ENCODE results near the gene GPR152.
"Not testable (repeated sequence)": the region's sequence is repeated elsewhere in the genome, so short reads cannot be mapped to it uniquely, and the experiment has no call there.

GPR152 gene

DNA sequence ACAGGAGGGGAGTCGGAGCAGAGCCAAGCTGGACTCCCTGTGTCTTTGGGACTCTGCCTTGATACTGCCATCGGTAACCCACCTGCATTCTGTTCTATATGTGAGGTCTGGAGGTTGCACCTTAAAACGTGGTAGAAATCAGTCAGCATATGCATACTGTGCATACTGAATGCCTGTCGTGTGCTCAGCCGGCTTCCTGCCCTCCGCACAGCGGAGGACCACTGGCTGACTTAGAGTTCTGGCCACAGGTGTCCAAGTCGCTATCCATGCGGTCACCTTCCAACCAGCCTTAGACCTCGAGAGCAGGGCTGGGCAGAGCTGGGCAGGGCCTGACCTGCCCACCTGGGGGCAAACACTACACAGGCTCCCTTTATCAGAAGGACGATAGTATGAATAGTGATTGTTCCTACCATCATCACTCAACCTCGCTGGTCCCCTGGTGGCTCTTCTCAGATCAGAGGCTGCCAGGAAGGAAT, 44.8 kb downstream of the GPR152 start:
- DNase-seq = no peak

DNA sequence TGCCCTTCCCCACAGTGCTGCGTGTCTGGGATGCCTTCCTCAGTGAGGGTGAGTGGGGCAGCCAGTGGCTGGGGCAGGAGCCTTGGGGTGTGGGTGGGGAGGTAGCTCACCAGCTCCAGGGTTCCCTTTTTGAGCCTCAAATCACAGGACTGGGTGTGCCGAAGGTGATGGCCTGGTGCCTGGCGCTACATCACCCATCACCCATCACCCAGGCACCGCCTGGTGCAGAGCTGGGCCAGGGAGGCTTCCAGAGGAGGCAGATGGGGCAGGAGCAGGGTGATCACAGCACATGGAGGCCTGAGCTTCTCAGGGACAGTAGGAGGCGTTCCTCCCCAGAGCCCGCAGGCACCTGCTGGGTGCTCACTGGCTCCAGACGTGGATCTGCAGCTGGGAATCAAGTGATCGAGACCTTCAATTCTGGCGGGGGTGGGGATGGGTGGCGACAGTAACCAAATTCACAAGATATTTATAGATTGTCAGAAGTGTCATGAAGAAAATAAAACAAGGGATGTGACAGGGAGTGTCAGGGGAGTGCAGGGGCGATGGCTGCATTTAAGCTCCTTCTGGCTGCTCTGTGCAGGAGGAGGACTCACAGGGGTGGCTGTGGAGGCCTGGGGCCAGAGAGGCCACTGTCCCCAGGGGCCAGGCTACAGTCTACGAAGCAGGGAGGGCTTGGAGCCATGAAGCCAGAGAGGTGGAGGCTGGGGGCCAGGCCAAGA, 45.4 kb downstream of the GPR152 start:
- DNase-seq = no peak

DNA sequence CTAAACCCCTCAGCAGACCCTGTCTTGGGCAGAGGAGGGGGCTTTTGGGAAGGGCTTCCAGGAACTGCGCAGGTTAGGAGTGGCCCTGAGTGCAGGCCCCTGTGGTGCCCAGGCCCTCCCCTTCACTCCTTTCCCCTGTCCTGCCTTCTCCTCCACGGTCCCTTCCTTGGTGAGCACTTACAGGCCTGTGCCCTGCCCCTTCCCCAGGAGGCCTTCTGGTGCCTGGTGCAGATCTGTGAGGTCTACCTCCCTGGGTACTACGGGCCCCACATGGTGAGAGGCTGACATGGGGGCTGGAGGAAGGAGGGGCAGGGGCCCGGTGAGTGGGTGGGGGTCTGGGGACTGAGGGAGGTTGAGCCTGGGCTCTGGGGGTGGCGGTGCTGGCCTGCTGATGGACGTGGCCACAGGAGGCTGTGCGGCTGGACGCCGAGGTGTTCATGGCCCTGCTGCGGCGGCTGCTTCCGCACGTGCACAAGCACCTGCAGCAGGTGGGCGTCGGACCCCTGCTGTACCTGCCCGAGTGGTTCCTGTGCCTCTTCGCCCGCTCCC, 46.0 kb downstream of the GPR152 start:
- DNase-seq = no peak

DNA sequence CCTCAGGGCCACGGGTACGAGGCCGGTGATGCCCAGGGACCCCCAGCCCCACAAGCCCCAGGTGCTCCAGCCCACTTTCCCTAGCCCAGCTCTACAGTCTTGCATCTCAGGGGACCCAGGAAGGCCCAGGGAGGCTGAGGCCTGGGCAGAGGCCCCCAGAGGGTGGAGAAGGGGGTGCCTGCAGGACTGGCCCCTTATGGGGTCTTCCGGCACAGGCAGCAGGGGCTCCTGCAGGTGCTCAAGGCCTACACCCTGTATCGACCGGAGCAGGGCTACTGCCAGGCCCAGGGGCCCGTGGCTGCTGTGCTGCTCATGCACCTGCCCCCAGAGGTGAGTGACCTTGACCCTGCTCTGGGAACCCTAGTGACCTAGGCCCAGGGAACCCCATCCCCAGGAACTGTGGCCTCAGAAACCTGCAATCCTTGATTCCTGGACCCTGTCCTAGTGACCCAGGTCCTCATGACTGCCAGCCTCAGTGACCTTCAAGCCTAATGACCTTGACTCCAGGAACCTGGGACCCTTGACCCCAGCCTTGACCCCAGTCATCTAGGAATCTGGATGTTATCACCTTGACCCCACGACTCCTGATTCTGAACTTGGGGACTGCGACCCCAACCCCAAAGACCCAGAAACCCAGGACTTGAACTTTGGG, 46.7 kb downstream of the GPR152 start:
- DNase-seq = no peak

DNA sequence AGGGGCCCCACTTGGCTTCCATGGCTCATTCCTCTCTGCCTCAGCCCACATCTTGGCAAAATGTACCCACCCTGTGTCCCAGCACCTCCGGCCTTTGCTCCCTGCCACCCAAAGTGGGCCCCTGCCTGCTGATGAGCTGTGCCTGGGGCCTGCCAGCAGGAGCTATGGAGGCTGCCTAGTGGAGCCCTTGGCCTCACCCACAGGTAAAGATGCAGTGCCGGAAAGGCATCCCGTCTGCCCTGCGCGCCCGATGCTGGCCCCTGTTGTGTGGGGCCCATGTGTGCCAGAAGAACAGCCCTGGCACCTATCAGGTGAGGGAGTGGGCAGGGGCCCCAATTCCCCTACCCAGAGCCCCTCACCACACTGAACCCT, 47.3 kb downstream of the GPR152 start:
- DNase-seq = no peak

DNA sequence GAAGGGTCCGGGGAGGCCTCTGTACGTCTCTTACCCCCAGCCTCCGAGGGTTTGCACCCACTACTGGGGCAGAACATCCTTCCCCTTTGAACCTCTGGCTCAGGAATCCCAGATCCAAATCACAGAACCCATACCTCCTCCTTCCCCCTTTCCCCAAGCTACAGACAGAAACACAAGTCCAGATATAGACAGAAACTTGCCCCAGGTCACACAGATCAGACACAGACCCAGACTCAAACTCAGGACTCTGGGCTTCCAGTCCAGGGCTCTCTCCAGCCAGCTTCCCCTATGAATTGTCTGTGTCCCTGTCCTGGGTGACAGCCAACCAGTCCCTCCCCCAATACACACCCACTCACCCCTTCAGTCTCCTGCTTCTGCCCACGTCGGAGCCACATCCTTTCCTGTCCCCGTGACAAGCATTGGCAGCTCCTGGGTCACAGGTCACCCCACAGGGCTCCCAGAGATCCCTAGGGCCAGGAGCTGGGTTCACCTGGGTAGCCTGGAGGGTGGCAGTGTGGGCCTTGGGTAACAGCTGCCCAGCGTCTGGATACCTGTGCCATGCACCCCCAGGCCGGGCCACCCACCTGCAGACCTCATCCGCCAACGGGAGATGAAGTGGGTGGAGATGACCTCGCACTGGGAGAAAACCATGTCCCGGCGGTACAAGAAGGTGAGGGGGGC, 47.9 kb downstream of the GPR152 start:
- DNase-seq = no peak

DNA sequence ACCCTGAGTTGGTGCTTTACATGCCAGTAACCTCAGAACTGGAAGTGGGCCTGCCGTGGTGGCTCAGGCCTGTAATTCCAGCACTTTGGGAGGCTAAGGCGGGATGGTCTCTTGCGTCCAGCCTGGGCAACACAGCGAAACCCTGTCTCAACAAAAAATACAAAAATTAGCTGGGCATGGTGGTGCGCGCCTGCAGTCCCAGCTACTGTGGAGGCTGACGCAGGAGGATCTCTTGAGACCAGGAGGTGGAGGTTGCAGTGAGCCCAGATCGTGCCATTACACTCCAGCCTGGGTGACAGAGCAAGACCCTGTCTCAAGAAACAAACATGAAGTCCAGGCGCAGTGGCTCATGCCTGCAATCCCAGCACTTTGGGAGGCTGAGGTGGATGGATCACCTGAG, 49.4 kb downstream of the GPR152 start:
- DNase-seq = not testable (repeated sequence)

DNA sequence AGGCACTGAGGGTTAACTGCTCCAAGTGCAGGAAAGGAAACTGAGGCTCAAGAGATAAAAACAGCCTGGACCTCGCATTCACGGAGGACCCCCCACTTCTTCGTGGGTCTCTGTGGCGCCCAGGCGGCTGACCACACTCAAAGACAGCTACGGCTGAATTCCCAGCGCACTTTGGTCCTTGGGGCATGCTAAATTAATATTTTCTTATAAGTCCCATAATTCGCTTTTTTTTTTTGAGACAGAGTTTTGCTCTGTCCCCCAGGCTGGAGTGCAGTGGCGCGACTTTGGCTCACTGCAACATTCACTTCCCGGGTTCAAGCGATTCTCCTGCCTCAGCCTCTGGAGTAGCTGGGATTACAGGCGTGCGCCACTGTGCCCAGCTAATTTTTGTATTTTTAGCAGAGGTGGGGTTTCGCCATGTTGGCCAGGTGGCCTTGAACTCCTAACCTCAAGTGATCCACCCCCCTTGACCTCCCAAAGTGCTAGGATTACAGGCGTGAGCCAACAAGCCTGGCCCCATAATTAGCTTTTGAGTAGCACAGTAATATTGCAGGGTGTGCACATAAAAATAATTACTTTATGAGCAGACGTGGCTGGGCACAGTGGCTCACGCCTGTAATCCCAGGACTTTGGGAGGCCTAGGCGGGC, 50.2 kb downstream of the GPR152 start:
- not testable (repeated sequence) for DNase-seq

DNA sequence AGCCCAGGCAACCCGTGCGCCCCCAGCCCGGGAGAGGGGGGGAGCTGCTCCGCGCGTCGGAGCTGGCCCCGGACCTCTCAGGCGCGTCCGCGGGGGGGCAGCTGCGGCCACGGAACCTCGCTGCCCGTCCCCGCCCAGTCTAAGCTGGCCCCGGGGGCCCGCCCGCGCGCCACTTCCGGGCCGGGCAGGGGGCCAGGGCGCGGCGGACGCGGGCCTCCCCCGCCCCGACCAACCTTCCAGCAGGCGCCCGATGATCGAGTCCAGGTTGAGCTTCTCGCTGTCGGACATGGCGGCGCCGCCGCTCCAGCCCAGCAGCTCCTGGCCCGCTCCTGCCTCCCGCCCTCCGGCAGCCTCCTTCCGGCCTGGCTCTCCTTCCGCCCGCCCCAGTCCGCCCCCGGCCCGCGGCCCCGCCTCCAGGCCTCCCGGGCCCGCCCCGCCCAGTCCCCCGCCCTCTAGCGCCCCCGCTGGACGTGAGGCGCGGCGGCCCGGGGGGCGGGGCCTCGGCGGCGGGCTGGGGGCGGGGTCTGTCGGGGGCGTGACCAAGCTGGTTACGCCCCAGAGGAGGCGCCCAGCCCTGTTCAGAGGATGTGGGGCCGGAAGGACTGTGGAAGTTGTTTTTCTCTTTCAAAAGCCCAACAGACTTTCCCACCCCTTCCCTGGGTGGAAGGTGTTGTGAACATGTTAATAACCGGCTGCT, 50.9 kb downstream of the GPR152 start, which contains the start of gene PPP1CA:
TSS of gene PPP1CA (minus strand) at position 364 of the 697 bp plus-strand sequence. CDS start at position 288, 76 bp downstream.
- peak; percentile 88 for DNase-seq
